Ascending aorta (tissue), 2 donors: Measurements from ENCODE around the gene TMEM184C. TPM values are rescaled to one million over a fixed set of nuclear protein-coding genes. Genes with fewer than 3 reads are reported as not detected.

Experiments
- DNase-seq, 2 donors: peaks; one replicate each; pipeline ENCODE4 v3.0.0-alpha.2; 2019; ENCODE audit warnings: low spot score in 2 of 2
- H3K27ac ChIP-seq, 2 donors: fragments of 200-600 bp; sonication (generic); one replicate each; pipeline ENCODE4 v1.5.1; 2016 to 2017; ENCODE audit warnings: mild to moderate bottlenecking in 1 of 2
- H3K27me3 ChIP-seq: fragments of 200-600 bp; sonication (generic); one replicate; pipeline ENCODE4 v1.5.1; 2017
- H3K36me3 ChIP-seq, 2 donors: fragments of 200-600 bp; sonication (generic); one replicate each; pipeline ENCODE4 v1.5.1; 2016
- H3K4me1 ChIP-seq, 2 donors: fragments of 200-600 bp; sonication (generic); one replicate each; pipeline ENCODE4 v1.5.1; 2016 to 2017; ENCODE audit warnings: mild to moderate bottlenecking in 1 of 2
- H3K4me3 ChIP-seq, 2 donors: fragments of 200-600 bp; sonication (generic); one replicate each; pipeline ENCODE4 v1.5.1; 2016 to 2017; ENCODE audit warnings: mild to moderate bottlenecking in 1 of 2
- H3K9me3 ChIP-seq, 2 donors: fragments of 200-600 bp; sonication (generic); one replicate each; pipeline ENCODE4 v1.5.1; 2016
- intact Hi-C: fragments of 100-400 bp; cut with DNase I; formaldehyde crosslinking; loops from one replicate; pipeline ENCODE4 v1.15.1; 2023
- total RNA-seq: library from RNA; depleted of rRNA; stranded (reverse); fragments of >200 nt; gene quantifications from one replicate; pipeline ENCODE4 v1.1.0, GENCODE V29; 2016
- TF ChIP-seq, protein P1 (sequence below), 3 experiments: fragments of 200-600 bp in 2 of 3; fragments of 450-650 bp in 1 of 3; sonication (generic) in 2 of 3; IDR thresholded peaks; one replicate each; pipeline ENCODE4 v1.5.1; 2016 to 2019; ENCODE audit warnings: antibody characterized with exemption in 3 of 3, mild to moderate bottlenecking in 1 of 3, moderate library complexity in 1 of 3

TMEM184C gene
- total RNA-seq, 1 donor from 2014 or later = 14.2 TPM

DNA sequence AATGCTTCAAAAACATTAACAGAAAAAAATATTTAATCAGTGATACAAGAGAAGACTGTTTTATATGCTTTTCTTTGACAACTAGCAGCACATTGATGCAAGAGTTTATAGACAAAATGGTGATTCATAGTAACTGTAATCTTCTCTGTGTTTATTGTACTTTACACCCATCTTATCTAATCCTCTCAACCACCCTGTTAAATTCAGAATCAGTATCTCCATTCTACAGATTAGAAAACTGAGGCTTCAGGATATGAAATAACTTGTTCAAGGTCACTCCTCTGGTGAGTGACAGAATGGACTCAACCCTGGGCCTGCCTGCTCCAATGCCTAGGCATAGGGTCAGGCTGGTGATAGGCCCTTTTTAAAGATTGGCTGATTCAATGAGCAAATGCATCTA is 26.1 kb upstream of the TMEM184C start:
- TF ChIP-seq, protein P1, sequence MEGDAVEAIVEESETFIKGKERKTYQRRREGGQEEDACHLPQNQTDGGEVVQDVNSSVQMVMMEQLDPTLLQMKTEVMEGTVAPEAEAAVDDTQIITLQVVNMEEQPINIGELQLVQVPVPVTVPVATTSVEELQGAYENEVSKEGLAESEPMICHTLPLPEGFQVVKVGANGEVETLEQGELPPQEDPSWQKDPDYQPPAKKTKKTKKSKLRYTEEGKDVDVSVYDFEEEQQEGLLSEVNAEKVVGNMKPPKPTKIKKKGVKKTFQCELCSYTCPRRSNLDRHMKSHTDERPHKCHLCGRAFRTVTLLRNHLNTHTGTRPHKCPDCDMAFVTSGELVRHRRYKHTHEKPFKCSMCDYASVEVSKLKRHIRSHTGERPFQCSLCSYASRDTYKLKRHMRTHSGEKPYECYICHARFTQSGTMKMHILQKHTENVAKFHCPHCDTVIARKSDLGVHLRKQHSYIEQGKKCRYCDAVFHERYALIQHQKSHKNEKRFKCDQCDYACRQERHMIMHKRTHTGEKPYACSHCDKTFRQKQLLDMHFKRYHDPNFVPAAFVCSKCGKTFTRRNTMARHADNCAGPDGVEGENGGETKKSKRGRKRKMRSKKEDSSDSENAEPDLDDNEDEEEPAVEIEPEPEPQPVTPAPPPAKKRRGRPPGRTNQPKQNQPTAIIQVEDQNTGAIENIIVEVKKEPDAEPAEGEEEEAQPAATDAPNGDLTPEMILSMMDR (IDR thresholded peaks at IDR 0.05) = no peak
- no peaks in the 10 kb centered on the region for H3K9me3 ChIP-seq
- no peaks in the 10 kb centered on the region for H3K4me1 ChIP-seq
- no peaks in the 10 kb centered on the region for H3K36me3 ChIP-seq
- intact Hi-C loops = loop anchor here (2.0 kb wide), 2 partner anchors 72 to 480 kb away; no protein-coding TSS in a partner anchor
- no peak overlapping the region for H3K27ac ChIP-seq
- H3K4me3 ChIP-seq = no peak overlapping the region
- DNase-seq = no peak
- no peaks in the 10 kb centered on the region for H3K27me3 ChIP-seq

- TF ChIP-seq, protein P1 (IDR thresholded peaks at IDR 0.05) = no peak
- no peaks in the 10 kb centered on the region for H3K27me3 ChIP-seq
- no peak overlapping the region for H3K27ac ChIP-seq
- intact Hi-C loops = no loop called here
- no peak for DNase-seq
- no peaks in the 10 kb centered on the region for H3K36me3 ChIP-seq
- no peak overlapping the region for H3K4me3 ChIP-seq
- peaks cover 0 to 7% of the 10 kb centered on the region in 2 donors for H3K4me1 ChIP-seq
- no peaks in the 10 kb centered on the region for H3K9me3 ChIP-seq
These were observed 23.1 kb upstream of the TMEM184C start for GRCh38 chr4:147594107-147594506.

DNA sequence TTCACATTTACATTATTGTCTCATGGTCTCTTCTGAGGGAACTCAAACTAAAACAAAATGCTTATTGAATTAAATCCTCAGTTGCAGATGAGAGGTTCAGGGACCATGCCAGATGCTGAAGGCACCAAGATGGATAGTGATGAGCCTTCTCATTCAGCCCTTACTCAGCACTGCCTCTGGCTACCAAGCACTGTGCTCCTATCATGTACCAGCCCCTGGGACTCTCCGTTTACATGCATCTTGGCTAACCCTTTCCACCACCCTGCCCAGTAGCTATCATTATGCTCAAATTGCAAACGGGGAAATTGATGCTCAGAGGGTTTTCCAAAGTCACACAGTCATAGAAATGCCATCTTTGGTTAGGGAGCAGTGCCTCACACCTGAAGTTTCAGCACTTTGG is 22.6 kb upstream of the TMEM184C start:
- H3K27me3 ChIP-seq = no peaks in the 10 kb centered on the region
- no peak for DNase-seq
- no peak overlapping the region for H3K27ac ChIP-seq
- H3K4me3 ChIP-seq = no peak overlapping the region
- TF ChIP-seq, protein P1 (IDR thresholded peaks at IDR 0.05) = no peak
- intact Hi-C loops = no loop called here
- no peaks in the 10 kb centered on the region for H3K36me3 ChIP-seq
- H3K9me3 ChIP-seq = no peaks in the 10 kb centered on the region
- H3K4me1 ChIP-seq = peaks cover 0 to 7% of the 10 kb centered on the region in 2 donors

GRCh38 chr4:147596377-147596776 is 20.8 kb upstream of the TMEM184C start:
- Histone ChIP-seq H3K4me3 (no peak overlapping the region), H3K27ac (no peak overlapping the region), H3K27me3 (no peaks in the 10 kb centered on the region), H3K9me3 (no peaks in the 10 kb centered on the region), H3K4me1 (peaks cover 0 to 7% of the 10 kb centered on the region in 2 donors), H3K36me3 (no peaks in the 10 kb centered on the region)
- TF ChIP-seq, protein P1 (IDR thresholded peaks at IDR 0.05) = no peak
- no peak for DNase-seq
- intact Hi-C loops = no loop called here

- intact Hi-C loops = no loop called here
- H3K27ac ChIP-seq = peak overlapping the region; percentile 33 to 48
- no peaks in the 10 kb centered on the region for H3K27me3 ChIP-seq
- H3K4me3 ChIP-seq = no peak overlapping the region
- TF ChIP-seq, protein P1 (IDR thresholded peaks at IDR 0.05) = no peak
- no peaks in the 10 kb centered on the region for H3K36me3 ChIP-seq
- DNase-seq = peak in 1 of 2 donors; percentile 67
- no peaks in the 10 kb centered on the region for H3K9me3 ChIP-seq
- peaks cover 0 to 7% of the 10 kb centered on the region in 2 donors for H3K4me1 ChIP-seq
These were observed 20.2 kb upstream of the TMEM184C start for GRCh38 chr4:147596981-147597380.

- no peak for DNase-seq
- peaks cover 0 to 7% of the 10 kb centered on the region in 2 donors for H3K4me1 ChIP-seq
- no peaks in the 10 kb centered on the region for H3K27me3 ChIP-seq
- H3K9me3 ChIP-seq = no peaks in the 10 kb centered on the region
- H3K4me3 ChIP-seq = no peak overlapping the region
- intact Hi-C loops = no loop called here
- H3K27ac ChIP-seq = peak overlapping the region; percentile 33 to 48
- TF ChIP-seq, protein P1 (IDR thresholded peaks at IDR 0.05) = no peak
- H3K36me3 ChIP-seq = no peaks in the 10 kb centered on the region
These were observed 19.6 kb upstream of the TMEM184C start for GRCh38 chr4:147597561-147597960.
